Fibroblast of lung (primary cell): ENCODE results near the gene SGSH. TPM values are rescaled to one million over a fixed set of nuclear protein-coding genes. Genes with fewer than 3 reads are reported as not detected.
"Not testable (repeated sequence)": the region's sequence is repeated elsewhere in the genome, so short reads cannot be mapped to it uniquely, and the experiment has no call there.

Experiments used
- DNase-seq, 2 donors: peaks; one replicate each; pipeline versions ENCODE4 v3.0.0 to v3.0.0-alpha.2; 2010; ENCODE audit warnings: low read depth in 2 of 2
- H2AFZ ChIP-seq: 2 replicates; pipeline ENCODE4 v1.5.1; 2012; ENCODE audit warnings: low read length, control low read depth, inconsistent platforms
- H3K27ac ChIP-seq: 2 replicates; pipeline ENCODE4 v1.5.1; 2011; ENCODE audit warnings: low read length, control low read depth; ENCODE audit not compliant: insufficient read depth
- H3K27me3 ChIP-seq: 2 replicates; pipeline ENCODE4 v1.5.1; 2011; ENCODE audit warnings: mild to moderate bottlenecking, low read length; ENCODE audit not compliant: control insufficient read depth, insufficient read depth
- H3K36me3 ChIP-seq: 2 replicates; pipeline ENCODE4 v1.5.1; 2011; ENCODE audit warnings: low read length; ENCODE audit not compliant: control insufficient read depth, insufficient read depth
- H3K4me1 ChIP-seq: 2 replicates; pipeline ENCODE4 v1.5.1; 2011; ENCODE audit warnings: low read length; ENCODE audit not compliant: control insufficient read depth, insufficient read depth; ENCODE audit errors: extremely low read depth
- H3K4me2 ChIP-seq: 2 replicates; pipeline ENCODE4 v1.5.1; 2011; ENCODE audit warnings: low read length, control low read depth; ENCODE audit not compliant: insufficient read depth; ENCODE audit errors: extremely low read depth
- H3K4me3 ChIP-seq, 4 experiments: fragments of 200-600 bp in 1 of 4; sonication (generic) in 1 of 4; replicated peaks in 1 of 4; 2 replicates each; pipeline ENCODE4 v1.5.1; 2011 to 2016; ENCODE audit warnings: low read length in 4 of 4, low read depth in 3 of 4, mild to moderate bottlenecking in 3 of 4, control low read depth in 2 of 4, inconsistent platforms in 1 of 4, mixed read lengths in 1 of 4; ENCODE audit not compliant: insufficient read depth in 1 of 4; ENCODE audit errors: control extremely low read depth in 1 of 4
- H3K79me2 ChIP-seq: 2 replicates; pipeline ENCODE4 v1.5.1; 2012; ENCODE audit warnings: mild to moderate bottlenecking, low read length, inconsistent platforms; ENCODE audit not compliant: control insufficient read depth, insufficient read depth
- H3K9ac ChIP-seq: 2 replicates; pipeline ENCODE4 v1.5.1; 2011; ENCODE audit warnings: mild to moderate bottlenecking, low read length, control low read depth; ENCODE audit not compliant: insufficient read depth
- H3K9me3 ChIP-seq: 2 replicates; pipeline ENCODE4 v1.5.1; 2012; ENCODE audit warnings: low read depth, low read length; ENCODE audit not compliant: control insufficient read depth, insufficient read depth
- H4K20me1 ChIP-seq: 2 replicates; pipeline ENCODE4 v1.5.1; 2011; ENCODE audit warnings: low read length; ENCODE audit not compliant: control insufficient read depth, insufficient read depth; ENCODE audit errors: extremely low read depth
- CTCF ChIP-seq, 2 donors: IDR thresholded peaks in 1 of 2; conservative IDR thresholded peaks in 1 of 2; 1 replicate in 1 of 2; 2 replicates in 1 of 2; pipeline ENCODE4 v1.5.1; 2011 to 2012; ENCODE audit warnings: low read length in 2 of 2, control low read depth in 1 of 2, inconsistent platforms in 1 of 2, low read depth in 1 of 2, mild to moderate bottlenecking in 1 of 2
- EZH2 ChIP-seq: IDR thresholded peaks from 2 replicates; pipeline ENCODE4 v1.5.1; 2012; ENCODE audit warnings: low read length, control low read depth, mild to moderate bottlenecking; ENCODE audit errors: missing control alignments
- polyA plus RNA-seq, 2 donors: library from polyadenylated mRNA; depleted of rRNA in 1 of 2; stranded (reverse) in 1 of 2; unstranded in 1 of 2; fragments of >200 nt; gene quantifications; 2 replicates each; pipeline ENCODE4 v1.2.1, GENCODE V29; 2011 to 2012; ENCODE audit warnings: missing spikeins in 1 of 2
- total RNA-seq: library from RNA; depleted of rRNA; stranded (reverse); fragments of >200 nt; gene quantifications from 2 replicates; pipeline ENCODE4 v1.2.1, GENCODE V29; 2014

The SGSH gene
- total and polyA plus RNA-seq, 2 donors (not counting 1 experiment from before 2014, with no cell fraction given), result 26.9 to 57.2 TPM

GRCh38 chr17:80260791-80261158, 40.6 kb upstream of the SGSH start, which contains the start of gene RNF213:
TSS of gene RNF213 (plus strand) at chr17:80260852. CDS start at chr17:80263682, 2,830 bp downstream.
- peak; percentile 19 for DNase-seq
- H3K4me3 ChIP-seq, result peak within 1 kb of the TSS; percentile 70 to 97 (median 88)

GRCh38 chr17:80260069-80260535, 40.0 kb upstream of the SGSH start:
- Histone ChIP-seq H3K79me2 (peaks cover 33% of the 10 kb centered on the region), H3K9me3 (no peaks in the 10 kb centered on the region), H3K4me2 (peak overlapping the region; percentile 75), H3K36me3 (peaks cover 2% of the 10 kb centered on the region), H3K27ac (peak overlapping the region; percentile 74), H4K20me1 (no peaks in the 10 kb centered on the region), H3K4me3 (peak overlapping the region; percentile 41 to 62 (median 44)), H3K27me3 (no peaks in the 10 kb centered on the region), H3K4me1 (peaks cover 19% of the 10 kb centered on the region), H3K9ac (peak overlapping the region; percentile 76), H2AFZ (peak overlapping the region; percentile 23)
- DNase-seq, result peak; percentile 59 to 68
- TF ChIP-seq EZH2 (no peak), CTCF (conservative IDR thresholded peaks at IDR 0.05 in 1 of 2, IDR thresholded peaks at IDR 0.05 in 1 of 2; ENCODE audit: low read depth in 1 of 2, low read length in 2 of 2) (no peak)

More at GRCh38 chr17:80260791-80261158, 40.6 kb upstream of the SGSH start, which contains the start of gene RNF213:
- peak within 1 kb of the TSS; percentile 23 for H2AFZ ChIP-seq
- H4K20me1 ChIP-seq, result no peaks in the 10 kb centered on the region
- H3K36me3 ChIP-seq, result peaks cover 2% of the 10 kb centered on the region
- peaks cover 17% of the 10 kb centered on the region for H3K4me1 ChIP-seq
- TF ChIP-seq CTCF (conservative IDR thresholded peaks at IDR 0.05 in 1 of 2, IDR thresholded peaks at IDR 0.05 in 1 of 2; ENCODE audit: low read depth in 1 of 2, low read length in 2 of 2) (no peak), EZH2 (no peak)
- peak within 1 kb of the TSS; percentile 83 for H3K27ac ChIP-seq
- H3K79me2 ChIP-seq, result peaks cover 40% of the 10 kb centered on the region
- H3K4me2 ChIP-seq, result peak within 1 kb of the TSS; percentile 83
- peak within 1 kb of the TSS; percentile 83 for H3K9ac ChIP-seq
- no peaks in the 10 kb centered on the region for H3K27me3 ChIP-seq
- no peaks in the 10 kb centered on the region for H3K9me3 ChIP-seq

- H4K20me1 ChIP-seq, result no peaks in the 10 kb centered on the region
- H3K9ac ChIP-seq, result peak overlapping the region; percentile 76
- H3K4me2 ChIP-seq, result peak overlapping the region; percentile 75
- peak overlapping the region; percentile 23 for H2AFZ ChIP-seq
- no peaks in the 10 kb centered on the region for H3K36me3 ChIP-seq
- DNase-seq, result no peak
- no peak for TF ChIP-seq CTCF (conservative IDR thresholded peaks at IDR 0.05 in 1 of 2, IDR thresholded peaks at IDR 0.05 in 1 of 2; ENCODE audit: low read depth in 1 of 2, low read length in 2 of 2)
- TF ChIP-seq EZH2, result no peak
- H3K4me3 ChIP-seq, result peak overlapping the region; percentile 41 to 62 (median 44)
- no peaks in the 10 kb centered on the region for H3K27me3 ChIP-seq
- H3K79me2 ChIP-seq, result peaks cover 31% of the 10 kb centered on the region
- H3K9me3 ChIP-seq, result no peaks in the 10 kb centered on the region
- peaks cover 23% of the 10 kb centered on the region for H3K4me1 ChIP-seq
- peak overlapping the region; percentile 74 for H3K27ac ChIP-seq
These were observed 39.4 kb upstream of the SGSH start for GRCh38 chr17:80259457-80260068.

- H3K4me3 ChIP-seq, H3K27me3 ChIP-seq, H2AFZ ChIP-seq, DNase-seq, H3K27ac ChIP-seq, H3K9ac ChIP-seq, H3K9me3 ChIP-seq, H3K4me2 ChIP-seq, H3K36me3 ChIP-seq, H4K20me1 ChIP-seq: not testable (repeated sequence)
- Histone ChIP-seq H3K4me1 (peaks cover 18% of the 10 kb centered on the region), H3K79me2 (peaks cover 19% of the 10 kb centered on the region)
These were observed 38.2 kb upstream of the SGSH start for GRCh38 chr17:80258296-80258695.
